Chondrocyte (in vitro differentiated cells): Measurements from ENCODE around the gene XXYLT1. TPM values are rescaled to one million over a fixed set of nuclear protein-coding genes. Genes with fewer than 3 reads are reported as not detected.

ENCODE experiments used
- DNase-seq: peaks from one replicate; pipeline ENCODE4 v3.0.0; 2021; ENCODE audit warnings: mixed read lengths, low spot score
- H3K27ac Mint-ChIP-seq: one replicate; pipeline ENCODE4 v1.8.0; 2021; ENCODE audit warnings: mild to moderate bottlenecking, moderate library complexity, mixed read lengths; ENCODE audit not compliant: unreplicated experiment
- H3K27me3 Mint-ChIP-seq: 2 replicates; pipeline ENCODE4 v1.8.0; 2021; ENCODE audit warnings: low read depth, mixed read lengths
- H3K36me3 Mint-ChIP-seq: 2 replicates; pipeline ENCODE4 v1.8.0; 2021; ENCODE audit warnings: low read depth, mixed read lengths
- H3K4me1 Mint-ChIP-seq: 2 replicates; pipeline ENCODE4 v1.8.0; 2021; ENCODE audit warnings: low read depth, mild to moderate bottlenecking, mixed read lengths
- H3K4me3 Mint-ChIP-seq: one replicate; pipeline ENCODE4 v1.8.0; 2021; ENCODE audit warnings: mild to moderate bottlenecking, moderate library complexity, mixed read lengths; ENCODE audit not compliant: unreplicated experiment
- H3K9me3 Mint-ChIP-seq: 2 replicates; pipeline ENCODE4 v1.8.0; 2021; ENCODE audit warnings: low read depth, mixed read lengths
- CTCF ChIP-seq: fragments of 200-600 bp; sonication (generic); IDR thresholded peaks from 2 replicates; pipeline ENCODE4 v1.5.0; 2021; ENCODE audit warnings: antibody characterized with exemption, mild to moderate bottlenecking, moderate library complexity
- total RNA-seq: library from RNA; stranded (reverse); gene quantifications from 3 replicates; pipeline ENCODE4 v1.2.1, GENCODE V29; 2021

XXYLT1 gene
- total RNA-seq, 1 donor from 2014 or later: 32.7 TPM

- H3K27me3 Mint-ChIP-seq: no peaks in the 10 kb centered on the region
- H3K9me3 Mint-ChIP-seq: no peaks in the 10 kb centered on the region
- TF ChIP-seq CTCF: no peak
- H3K36me3 Mint-ChIP-seq: peaks cover under 1% of the 10 kb centered on the region
- H3K27ac Mint-ChIP-seq: peak overlapping the region; percentile 37
- H3K4me1 Mint-ChIP-seq: peaks cover 27% of the 10 kb centered on the region
- DNase-seq: no peak
- peak overlapping the region; percentile 8 for H3K4me3 Mint-ChIP-seq
Observed at GRCh38 chr3:195128255-195129071, 142.5 kb downstream of the XXYLT1 start.

GRCh38 chr3:195126056-195126605 lies 144.8 kb downstream of the XXYLT1 start:
- H3K27me3 Mint-ChIP-seq: no peaks in the 10 kb centered on the region

GRCh38 chr3:195125646-195126045 lies 145.3 kb downstream of the XXYLT1 start:
- no peaks in the 10 kb centered on the region for H3K9me3 Mint-ChIP-seq
- DNase-seq: no peak
- no peaks in the 10 kb centered on the region for H3K36me3 Mint-ChIP-seq
- peaks cover 27% of the 10 kb centered on the region for H3K4me1 Mint-ChIP-seq
- H3K4me3 Mint-ChIP-seq: no peak overlapping the region
- TF ChIP-seq CTCF: no peak
- H3K27ac Mint-ChIP-seq: no peak overlapping the region
- H3K27me3 Mint-ChIP-seq: no peaks in the 10 kb centered on the region

More at GRCh38 chr3:195126056-195126605, 144.8 kb downstream of the XXYLT1 start:
- no peak for DNase-seq
- H3K9me3 Mint-ChIP-seq: no peaks in the 10 kb centered on the region
- H3K4me1 Mint-ChIP-seq: peaks cover 27% of the 10 kb centered on the region
- no peaks in the 10 kb centered on the region for H3K36me3 Mint-ChIP-seq
- H3K4me3 Mint-ChIP-seq: no peak overlapping the region
- TF ChIP-seq CTCF: no peak
- H3K27ac Mint-ChIP-seq: no peak overlapping the region

GRCh38 chr3:195124378-195124992 lies 146.5 kb downstream of the XXYLT1 start:
- no peak overlapping the region for H3K27ac Mint-ChIP-seq
- peaks cover 26% of the 10 kb centered on the region for H3K4me1 Mint-ChIP-seq
- no peaks in the 10 kb centered on the region for H3K9me3 Mint-ChIP-seq
- TF ChIP-seq CTCF: no peak
- no peak overlapping the region for H3K4me3 Mint-ChIP-seq
- H3K36me3 Mint-ChIP-seq: no peaks in the 10 kb centered on the region
- H3K27me3 Mint-ChIP-seq: no peaks in the 10 kb centered on the region
- no peak for DNase-seq

GRCh38 chr3:195123281-195123691 lies 147.7 kb downstream of the XXYLT1 start:
- H3K36me3 Mint-ChIP-seq: no peaks in the 10 kb centered on the region

More at GRCh38 chr3:195123281-195123691, 147.7 kb downstream of the XXYLT1 start:
- Mint-ChIP-seq H3K9me3 (no peaks in the 10 kb centered on the region), H3K27me3 (no peaks in the 10 kb centered on the region), H3K27ac (no peak overlapping the region), H3K4me1 (peaks cover 20% of the 10 kb centered on the region), H3K4me3 (no peak overlapping the region)
- no peak for DNase-seq
- TF ChIP-seq CTCF: peak; percentile 49
